NCI-H1417 treated with DMSO at 0.1 percent for 48 hours (cell line): ENCODE data around the gene HK3.

Experiments used
- DNase-seq: peaks from one replicate; lab custom pipeline; 2025; lab: John Stamatoyannopoulos, UW

HK3 gene

GRCh38 chr5:176902102-176902814 is 3.1 kb upstream of the HK3 start:
- DNase-seq = no peak

DNA sequence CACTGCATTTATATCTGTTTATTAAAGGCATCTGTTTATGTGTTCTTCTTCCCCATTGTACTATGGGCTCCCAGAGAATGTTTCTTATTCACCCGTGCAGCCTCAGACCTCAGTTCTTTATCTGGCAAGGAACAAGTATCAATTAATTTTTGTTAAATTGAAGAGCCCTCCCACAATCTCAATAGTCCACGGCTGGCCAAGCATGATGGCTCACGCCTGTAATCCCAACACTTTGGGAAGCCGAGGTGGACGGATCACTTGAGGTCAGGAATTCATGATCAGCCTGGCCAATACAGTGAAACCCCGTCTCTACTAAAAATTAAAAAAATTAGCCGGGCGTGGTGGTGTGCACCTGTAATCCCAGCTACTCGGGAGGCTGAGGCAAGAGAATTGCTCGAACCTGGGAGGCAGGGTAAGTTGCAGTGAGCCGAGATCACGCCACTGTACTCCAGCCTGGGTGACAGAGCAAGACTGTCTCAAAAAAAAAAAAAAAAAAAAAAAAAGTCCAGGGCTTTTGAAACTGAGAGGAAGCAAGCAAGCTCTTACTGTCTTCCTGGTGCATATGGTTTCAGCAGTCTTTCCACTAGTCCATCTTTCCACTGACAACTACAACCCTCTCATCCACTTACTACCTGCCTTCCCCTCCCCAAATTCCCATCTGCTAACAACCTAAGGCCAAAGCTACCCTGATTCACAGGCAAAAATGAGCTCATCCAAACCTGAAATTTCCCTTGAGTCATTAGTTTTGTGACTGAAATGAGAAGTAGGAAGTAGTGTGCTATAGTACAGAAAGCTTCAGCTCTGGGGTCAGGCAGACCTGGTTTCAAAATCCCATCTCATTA is 2.3 kb upstream of the HK3 start:
- DNase-seq = no peak

GRCh38 chr5:176900780-176901204 is 1.6 kb upstream of the HK3 start:
- DNase-seq = no peak

DNA sequence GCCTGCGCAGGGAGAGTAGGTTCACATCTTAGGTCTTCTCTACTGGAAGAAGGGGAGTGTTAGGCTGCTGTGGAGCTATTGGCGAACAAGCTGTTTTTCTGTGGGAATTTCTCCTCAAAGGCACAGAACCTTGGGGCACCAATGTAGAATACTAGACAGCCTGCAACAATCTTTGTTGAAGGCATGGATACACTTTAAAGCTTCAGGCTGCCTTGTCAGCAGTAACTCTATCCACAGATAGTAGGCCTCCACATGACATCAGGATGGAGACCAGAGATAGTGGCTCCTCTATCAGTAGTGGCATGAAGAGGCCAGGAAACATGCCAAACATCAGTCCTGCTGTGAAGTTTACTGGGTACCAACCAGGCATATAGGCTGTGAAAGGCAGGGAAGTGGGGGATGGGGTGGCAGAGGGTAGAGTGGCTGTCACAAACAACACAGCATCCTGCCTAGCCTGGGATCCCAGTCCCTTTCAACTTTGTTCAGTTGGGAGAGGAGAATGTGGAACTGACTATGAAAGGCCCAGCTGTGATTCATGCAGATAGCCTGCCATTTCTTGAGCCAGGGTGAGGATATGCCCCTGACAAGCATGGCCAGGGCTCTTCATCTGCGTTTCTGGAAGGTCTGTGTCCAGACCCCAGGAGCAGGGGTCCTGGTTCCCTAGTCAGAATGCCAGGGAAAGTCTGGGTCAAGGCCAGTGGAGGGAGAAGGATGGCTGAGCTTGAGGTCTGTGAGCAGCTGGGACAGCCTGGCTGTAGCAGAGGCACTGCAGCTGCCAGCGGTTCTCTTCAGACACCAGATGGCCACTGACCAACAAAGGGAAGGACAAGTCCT is 1.0 kb upstream of the HK3 start:
- DNase-seq = no peak

DNA sequence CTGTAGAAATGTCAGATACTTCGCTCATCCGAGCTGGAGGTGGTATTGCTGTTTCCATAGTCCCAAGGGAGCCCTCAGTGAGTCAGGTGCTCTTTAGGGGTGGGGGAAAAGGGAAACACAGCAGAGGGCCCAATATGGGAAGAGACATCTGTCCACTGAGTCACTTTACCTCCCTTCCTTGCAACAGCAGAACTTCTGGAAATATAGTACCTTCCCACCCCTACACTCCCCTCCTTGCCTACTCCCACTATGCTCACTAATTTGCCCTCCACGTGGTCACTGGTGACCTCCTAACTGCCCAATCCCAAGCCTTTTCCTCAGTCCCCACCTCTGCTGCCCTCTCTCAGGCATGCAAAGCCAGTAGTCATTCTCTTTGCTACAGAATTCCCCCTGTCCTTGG is 1.9 kb downstream of the HK3 start:
- no peak for DNase-seq

GRCh38 chr5:176895831-176896230 is 3.3 kb downstream of the HK3 start:
- no peak for DNase-seq

DNA sequence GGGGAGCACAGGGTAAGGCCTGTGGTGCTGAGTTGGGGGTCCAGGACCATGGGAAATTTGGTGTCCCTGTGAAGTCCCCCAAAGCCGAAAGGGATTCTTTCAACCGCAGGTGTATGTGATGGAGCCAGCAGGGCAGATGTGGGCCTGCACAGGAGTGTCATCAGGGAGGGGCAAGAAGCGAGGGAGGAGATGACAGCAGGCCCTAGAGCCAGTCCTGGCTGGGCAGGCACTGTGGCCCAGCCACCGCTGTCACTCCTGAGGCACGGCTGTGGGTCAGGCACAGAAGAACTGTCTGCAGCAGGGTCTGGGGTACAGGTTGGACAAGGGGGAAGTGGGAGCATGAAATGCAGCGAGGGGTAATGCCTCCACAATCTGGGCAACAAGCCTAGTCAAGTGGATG is 4.8 kb downstream of the HK3 start:
- no peak for DNase-seq

DNA sequence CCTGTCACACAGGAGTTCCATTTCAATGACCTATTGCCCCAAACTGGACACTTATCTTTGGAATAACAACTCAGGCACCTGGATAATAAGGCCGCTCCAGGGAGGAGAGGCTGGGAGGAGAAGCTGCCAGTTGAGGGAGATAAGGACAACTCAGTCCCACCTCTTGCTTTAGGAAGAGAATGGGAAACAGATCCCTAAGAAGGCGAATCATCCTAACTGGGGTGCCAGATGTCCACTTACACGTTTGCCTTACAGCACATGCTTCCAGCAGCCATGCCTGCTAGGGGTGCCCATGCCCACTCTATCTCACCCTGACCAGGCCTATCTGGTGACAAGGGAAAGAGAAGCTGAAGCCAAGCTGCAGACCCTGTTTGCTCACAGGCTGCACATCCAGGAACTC is 6.5 kb downstream of the HK3 start:
- no peak for DNase-seq

DNA sequence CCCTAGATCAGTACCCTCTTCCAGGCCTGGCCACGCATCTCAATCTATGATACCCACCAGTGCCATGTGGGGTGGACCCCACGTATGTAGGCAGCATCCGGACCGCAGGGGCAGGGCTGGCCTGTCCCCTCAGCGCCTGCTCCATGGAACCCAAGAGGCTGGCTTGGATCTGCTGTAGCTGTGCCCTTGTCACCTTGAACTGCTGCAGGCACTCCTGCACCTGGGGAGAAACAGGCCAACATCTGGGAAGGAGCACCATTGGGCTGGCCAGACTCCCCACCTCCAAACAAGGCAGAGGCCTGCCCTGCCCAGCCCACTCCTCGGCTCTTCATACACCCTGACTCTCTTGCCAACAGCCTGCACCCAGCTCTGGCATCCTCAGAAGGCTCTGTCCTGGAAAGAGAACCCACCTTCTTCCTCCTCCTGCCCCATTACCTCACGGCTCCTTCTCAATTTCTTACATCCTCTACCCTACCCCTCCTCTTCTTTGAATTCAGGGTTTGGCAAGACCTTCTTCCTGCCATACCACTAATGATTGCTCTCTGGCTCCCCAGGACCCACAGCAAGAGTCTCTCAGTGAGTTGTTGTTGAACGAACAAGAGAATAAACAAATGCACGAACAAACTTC is 7.7 kb downstream of the HK3 start:
- DNase-seq = no peak

- no peak for DNase-seq
Measured at GRCh38 chr5:176890455-176891330, 8.5 kb downstream of the HK3 start.

DNA sequence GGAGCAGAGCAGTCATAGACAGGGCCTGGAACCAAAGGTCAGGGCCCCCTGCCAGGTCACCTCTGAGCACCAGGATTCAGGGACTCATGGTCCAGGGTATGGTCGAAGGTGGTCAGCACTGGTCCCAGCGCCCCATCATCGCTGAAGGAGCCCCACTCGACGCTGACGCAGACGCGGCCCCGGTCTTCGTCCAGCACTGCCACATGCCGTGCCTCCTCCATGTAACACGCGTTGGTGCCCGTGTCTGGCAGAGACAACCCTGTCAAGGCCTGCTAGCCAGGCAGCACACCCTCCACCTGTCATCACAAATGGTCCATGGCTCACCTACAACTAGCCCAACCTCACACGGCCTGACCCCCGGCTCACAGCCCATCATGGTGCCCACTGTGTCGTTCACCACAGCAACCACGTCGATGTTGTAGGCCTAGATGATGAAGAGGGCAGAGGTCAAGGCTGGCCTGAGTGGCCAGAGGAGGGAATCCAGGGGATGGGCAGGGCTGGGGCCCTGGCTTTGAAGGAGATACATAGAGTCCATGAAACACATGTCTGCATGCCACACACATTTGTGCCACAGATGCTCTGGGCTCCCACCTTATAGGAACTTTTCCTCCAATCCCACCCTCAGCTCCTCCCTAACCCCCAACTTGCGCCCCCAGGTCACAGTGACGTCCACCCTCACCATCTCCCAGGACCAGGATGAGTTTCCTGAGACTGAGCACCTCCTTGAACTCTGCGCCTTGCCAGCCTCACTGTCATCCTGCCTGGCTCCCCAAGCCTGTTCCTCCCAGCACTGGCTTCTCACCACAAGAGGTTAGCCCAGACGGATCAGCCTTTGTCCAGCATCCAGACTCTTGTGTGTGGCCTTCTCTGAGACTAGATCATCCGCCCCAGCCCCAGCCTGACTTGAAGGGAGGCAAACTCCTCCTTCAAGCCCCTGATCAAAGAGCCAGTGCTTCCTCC is 9.5 kb downstream of the HK3 start:
- no peak for DNase-seq

- no peak for DNase-seq
Measured at GRCh38 chr5:176888865-176889165, 10.3 kb downstream of the HK3 start.

DNA sequence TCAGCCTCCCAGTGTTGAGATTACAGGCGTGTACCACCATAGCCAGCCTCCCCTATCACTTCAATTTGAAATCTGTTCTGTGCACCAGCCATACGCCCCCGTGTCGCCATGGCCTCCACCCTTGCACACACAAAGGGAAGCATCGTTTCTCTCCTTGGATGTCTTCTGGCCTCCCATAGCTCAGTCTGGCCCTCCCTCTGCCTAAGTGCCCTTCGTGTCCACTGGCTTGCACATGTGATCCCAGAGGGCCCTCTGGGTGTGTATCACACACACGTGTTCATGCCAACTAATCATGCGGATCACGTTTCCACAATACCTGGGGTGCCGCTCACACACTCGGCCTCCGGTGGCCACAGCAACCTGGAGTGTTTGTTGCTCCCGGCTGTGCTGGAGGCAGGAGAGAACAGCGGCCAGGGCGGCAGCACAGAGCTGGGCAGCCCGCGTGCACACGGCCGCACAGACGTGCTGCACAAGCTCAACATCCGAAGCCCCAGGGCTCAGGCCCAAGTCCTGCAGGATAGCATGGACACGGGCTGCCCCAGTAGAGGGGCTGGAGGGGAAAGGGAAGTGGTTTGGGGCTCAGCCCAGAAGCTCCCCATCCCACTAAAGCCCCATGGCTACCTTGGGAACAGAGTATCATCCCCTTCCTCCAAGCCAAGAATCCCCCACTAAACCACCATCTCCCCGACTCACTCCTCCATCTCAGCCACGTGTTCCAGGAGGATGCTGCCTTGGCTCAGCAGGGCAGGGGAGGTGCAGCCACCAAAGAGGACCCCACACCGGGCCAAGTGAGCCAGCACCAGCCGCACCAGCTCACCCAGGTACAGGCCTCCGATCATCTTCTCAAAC is 10.9 kb downstream of the HK3 start:
- no peak for DNase-seq

GRCh38 chr5:176887252-176887849 is 11.8 kb downstream of the HK3 start:
- no peak for DNase-seq

DNA sequence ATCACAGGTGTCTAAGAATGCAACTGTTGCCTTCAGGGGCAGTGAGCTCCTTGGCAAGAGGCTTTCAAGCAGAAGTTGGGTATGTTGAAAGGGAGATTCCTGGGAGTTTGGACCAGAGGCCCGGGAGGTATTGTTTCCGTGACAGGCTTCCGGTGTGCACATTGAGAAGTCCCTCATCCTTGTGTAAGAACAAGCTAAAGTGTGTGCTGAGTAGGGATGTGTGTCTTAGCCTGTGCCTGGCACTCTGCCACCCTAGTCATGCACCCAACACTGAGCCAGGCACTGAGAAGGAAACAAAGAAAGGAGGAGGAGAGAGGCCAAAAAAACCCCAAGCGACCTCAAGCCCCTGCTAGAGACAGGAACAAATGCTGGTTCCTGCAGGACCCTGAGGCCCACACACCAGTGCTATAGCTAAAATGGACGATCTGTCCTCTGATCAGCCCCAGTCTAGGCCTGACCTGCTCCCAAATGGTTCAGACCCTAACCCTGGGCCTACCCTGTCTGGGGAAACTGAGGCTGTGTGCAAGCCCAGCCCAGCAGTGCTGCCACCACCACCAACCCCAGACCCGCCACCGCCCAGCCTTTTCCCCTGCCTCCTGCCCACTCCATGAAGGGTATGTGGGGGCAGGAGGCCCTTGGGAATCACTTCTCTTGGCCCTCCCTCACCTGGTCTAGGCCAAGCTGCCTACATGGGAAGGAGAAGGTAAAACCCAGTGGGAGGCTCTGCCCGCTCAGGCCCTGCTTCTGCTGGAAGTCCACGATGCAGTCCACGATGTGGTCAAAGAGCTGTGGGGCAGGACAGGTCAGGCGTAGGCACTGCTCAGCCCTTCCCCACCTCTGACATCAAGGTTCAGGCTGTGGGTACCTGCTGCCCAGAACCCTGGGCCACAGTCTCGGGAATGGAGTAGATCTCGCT is 12.6 kb downstream of the HK3 start:
- DNase-seq = no peak

GRCh38 chr5:176884571-176884890 is 14.6 kb downstream of the HK3 start:
- no peak for DNase-seq

DNA sequence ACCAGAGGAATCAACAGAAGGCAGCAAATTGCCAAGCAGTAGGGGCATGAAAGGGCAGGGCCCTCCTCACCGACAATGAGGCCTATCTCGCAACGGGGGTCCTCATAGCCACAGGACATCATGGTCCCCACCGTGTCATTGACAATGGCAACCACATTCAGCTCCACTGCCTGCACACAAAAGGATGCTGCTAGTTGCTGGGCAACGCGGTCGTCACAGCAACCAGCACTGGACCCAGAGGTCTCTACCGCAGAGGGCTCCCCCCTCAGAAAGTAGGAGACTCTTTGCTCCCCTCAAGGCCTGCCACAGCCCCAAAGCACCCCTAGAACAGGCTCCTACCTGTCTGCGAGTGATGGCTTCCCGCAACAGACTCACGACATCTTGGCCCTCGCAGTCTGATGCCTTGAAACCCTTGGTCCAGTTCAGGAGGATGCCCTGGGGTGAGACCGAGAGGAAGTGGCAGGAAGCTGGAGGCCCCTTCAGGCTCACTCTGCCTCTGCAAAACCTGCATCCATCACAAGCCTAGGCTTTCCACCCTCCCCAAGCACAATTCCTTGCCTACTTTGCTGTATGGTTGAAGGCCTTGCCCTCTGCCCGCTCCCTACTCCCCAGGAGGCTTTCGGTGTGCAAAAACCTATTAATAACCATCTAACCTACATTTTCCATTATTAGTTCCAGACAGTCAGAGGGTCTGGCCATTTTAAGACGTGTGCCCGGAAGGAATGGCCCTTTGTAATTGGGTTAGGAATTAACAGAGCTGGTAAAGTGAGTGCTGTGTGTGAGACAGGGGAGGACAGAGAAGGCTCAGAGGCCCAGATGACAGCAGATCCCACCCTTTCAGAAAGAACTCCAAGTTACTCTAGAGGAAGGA is 15.2 kb downstream of the HK3 start:
- DNase-seq = no peak
